ENCODE results near the gene MS4A6E.

- no peak for TF ChIP-seq TAF1 (IDR thresholded peaks at IDR 0.05; ENCODE audit: borderline replicate concordance, insufficient read depth, low read length)
- no peak for TF ChIP-seq REST (IDR thresholded peaks at IDR 0.05; ENCODE audit: insufficient read depth in 1 of 2, low read depth in 2 of 2, low read length in 2 of 2)
- no peak for TF ChIP-seq POLR2AphosphoS5 (IDR thresholded peaks at IDR 0.05; ENCODE audit: low read depth, low read length)
- TF ChIP-seq SIN3A (IDR thresholded peaks at IDR 0.05; ENCODE audit: borderline replicate concordance, insufficient read depth, low read length): no peak
Observed at GRCh38 chr11:60334005-60334620, 7.1 kb downstream of the MS4A6E start.

All from PFSK-1 (cell line).